ENCODE results near the gene CCDC121.

- TF ChIP-seq ELK4 (IDR thresholded peaks at IDR 0.05; ENCODE audit: borderline replicate concordance, low read depth, low read length) (no peak), ZBTB49 (tag by site-specific recombination; IDR thresholded peaks at IDR 0.05; ENCODE audit: low read depth) (no peak), PRDM4 (tag by site-specific recombination; IDR thresholded peaks at IDR 0.05) (no peak), TCF7L2 (IDR thresholded peaks at IDR 0.05; ENCODE audit: borderline replicate concordance, low read depth, low read length) (no peak), ZNF776 (tag by site-specific recombination; IDR thresholded peaks at IDR 0.05; ENCODE audit: borderline replicate concordance) (no peak), ZSCAN5A (tag by site-specific recombination; IDR thresholded peaks at IDR 0.05) (no peak), ZNF521 (tag by site-specific recombination; IDR thresholded peaks at IDR 0.05) (no peak), FEZF1 (tag by site-specific recombination; IDR thresholded peaks at IDR 0.05) (no peak), ATF2 (tag by site-specific recombination; IDR thresholded peaks at IDR 0.05; ENCODE audit: low read depth) (no peak), ZNF274 (IDR thresholded peaks at IDR 0.05; ENCODE audit: low read length) (no peak), ZNF274 (tag by site-specific recombination; IDR thresholded peaks at IDR 0.05; ENCODE audit: borderline replicate concordance) (no peak)
- TF ChIP-seq, protein P1, sequence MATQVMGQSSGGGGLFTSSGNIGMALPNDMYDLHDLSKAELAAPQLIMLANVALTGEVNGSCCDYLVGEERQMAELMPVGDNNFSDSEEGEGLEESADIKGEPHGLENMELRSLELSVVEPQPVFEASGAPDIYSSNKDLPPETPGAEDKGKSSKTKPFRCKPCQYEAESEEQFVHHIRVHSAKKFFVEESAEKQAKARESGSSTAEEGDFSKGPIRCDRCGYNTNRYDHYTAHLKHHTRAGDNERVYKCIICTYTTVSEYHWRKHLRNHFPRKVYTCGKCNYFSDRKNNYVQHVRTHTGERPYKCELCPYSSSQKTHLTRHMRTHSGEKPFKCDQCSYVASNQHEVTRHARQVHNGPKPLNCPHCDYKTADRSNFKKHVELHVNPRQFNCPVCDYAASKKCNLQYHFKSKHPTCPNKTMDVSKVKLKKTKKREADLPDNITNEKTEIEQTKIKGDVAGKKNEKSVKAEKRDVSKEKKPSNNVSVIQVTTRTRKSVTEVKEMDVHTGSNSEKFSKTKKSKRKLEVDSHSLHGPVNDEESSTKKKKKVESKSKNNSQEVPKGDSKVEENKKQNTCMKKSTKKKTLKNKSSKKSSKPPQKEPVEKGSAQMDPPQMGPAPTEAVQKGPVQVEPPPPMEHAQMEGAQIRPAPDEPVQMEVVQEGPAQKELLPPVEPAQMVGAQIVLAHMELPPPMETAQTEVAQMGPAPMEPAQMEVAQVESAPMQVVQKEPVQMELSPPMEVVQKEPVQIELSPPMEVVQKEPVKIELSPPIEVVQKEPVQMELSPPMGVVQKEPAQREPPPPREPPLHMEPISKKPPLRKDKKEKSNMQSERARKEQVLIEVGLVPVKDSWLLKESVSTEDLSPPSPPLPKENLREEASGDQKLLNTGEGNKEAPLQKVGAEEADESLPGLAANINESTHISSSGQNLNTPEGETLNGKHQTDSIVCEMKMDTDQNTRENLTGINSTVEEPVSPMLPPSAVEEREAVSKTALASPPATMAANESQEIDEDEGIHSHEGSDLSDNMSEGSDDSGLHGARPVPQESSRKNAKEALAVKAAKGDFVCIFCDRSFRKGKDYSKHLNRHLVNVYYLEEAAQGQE (tag by site-specific recombination; IDR thresholded peaks at IDR 0.05), result no peak
- TF ChIP-seq, protein P2, sequence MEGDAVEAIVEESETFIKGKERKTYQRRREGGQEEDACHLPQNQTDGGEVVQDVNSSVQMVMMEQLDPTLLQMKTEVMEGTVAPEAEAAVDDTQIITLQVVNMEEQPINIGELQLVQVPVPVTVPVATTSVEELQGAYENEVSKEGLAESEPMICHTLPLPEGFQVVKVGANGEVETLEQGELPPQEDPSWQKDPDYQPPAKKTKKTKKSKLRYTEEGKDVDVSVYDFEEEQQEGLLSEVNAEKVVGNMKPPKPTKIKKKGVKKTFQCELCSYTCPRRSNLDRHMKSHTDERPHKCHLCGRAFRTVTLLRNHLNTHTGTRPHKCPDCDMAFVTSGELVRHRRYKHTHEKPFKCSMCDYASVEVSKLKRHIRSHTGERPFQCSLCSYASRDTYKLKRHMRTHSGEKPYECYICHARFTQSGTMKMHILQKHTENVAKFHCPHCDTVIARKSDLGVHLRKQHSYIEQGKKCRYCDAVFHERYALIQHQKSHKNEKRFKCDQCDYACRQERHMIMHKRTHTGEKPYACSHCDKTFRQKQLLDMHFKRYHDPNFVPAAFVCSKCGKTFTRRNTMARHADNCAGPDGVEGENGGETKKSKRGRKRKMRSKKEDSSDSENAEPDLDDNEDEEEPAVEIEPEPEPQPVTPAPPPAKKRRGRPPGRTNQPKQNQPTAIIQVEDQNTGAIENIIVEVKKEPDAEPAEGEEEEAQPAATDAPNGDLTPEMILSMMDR (tag by site-specific recombination; IDR thresholded peaks at IDR 0.05), result no peak
Observed at GRCh38 chr2:27672723-27673486, 44.1 kb upstream of the CCDC121 start.
